LNCAP (cell line): ENCODE results near the gene GNAQ.

Source experiments
- CTCF ChIP-seq: fragments of 450-650 bp; IDR thresholded peaks from 2 replicates; pipeline ENCODE4 v1.5.1; 2017; ENCODE audit warnings: mild to moderate bottlenecking

Gene GNAQ

GRCh38 chr9:77987880-77988525 is 43.6 kb downstream of the GNAQ start:
- TF ChIP-seq CTCF = no peak

DNA sequence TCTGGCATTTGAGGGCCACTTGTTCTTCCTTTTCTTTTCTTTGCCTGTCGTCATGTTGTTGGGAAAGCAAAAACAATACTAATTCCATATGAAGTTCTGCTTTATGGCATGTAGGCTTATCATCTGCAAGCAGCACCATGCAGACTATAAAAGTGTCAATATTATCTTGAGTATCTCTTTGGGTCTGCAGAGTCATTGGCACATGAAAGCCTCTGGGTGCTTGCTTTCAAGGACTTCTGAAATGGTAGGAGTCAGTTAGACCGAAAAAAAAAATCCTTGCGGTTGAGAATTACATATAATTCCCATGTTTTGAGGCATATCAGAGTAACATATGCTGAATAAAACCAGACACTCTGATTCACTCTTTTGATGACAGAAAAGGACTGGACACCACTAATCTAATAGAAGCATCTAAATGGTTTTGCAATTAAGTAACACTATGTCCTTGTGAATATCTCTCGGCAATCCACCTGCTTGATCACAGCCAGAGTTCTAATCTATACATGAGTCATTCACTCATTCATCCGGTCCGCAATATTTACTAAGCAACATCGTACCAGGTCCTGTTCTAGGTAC is 44.4 kb downstream of the GNAQ start:
- no peak for TF ChIP-seq CTCF

- TF ChIP-seq CTCF = no peak
Observed at GRCh38 chr9:77985996-77986395, 45.6 kb downstream of the GNAQ start.

GRCh38 chr9:77983320-77983662 is 48.3 kb downstream of the GNAQ start:
- TF ChIP-seq CTCF = no peak

DNA sequence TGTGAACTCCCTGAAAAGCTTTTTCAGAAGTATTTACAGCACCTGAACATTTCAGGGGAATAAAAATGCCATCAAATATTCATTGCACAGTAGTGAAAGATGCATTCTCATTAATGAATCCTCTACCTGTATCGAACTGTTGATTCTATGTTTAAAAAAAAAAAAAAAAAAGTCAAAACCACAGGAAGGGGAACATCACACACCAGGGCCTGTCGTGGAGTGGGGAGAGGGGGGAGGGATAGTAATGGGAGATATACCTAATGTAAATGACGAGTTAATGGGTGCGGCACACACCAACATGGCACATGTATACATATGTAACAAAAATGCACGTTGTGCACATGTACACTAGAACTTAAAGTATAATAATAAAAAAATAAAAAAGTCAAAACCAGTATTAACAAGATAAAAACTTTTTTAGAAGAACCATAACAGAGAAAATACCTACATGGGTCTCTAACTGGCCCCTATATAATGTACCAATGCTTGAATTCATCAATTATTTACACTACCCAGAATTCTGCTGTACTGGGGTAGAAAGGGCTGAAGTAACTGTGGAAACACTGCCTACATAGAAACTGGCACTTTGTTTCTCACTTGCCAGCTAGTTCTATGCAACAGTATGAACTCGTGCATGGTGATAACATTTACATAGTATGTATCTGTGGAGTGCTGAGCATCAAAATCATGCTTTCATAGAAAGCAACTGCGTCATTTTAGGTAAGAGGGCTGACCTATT is 48.9 kb downstream of the GNAQ start:
- TF ChIP-seq CTCF = no peak

DNA sequence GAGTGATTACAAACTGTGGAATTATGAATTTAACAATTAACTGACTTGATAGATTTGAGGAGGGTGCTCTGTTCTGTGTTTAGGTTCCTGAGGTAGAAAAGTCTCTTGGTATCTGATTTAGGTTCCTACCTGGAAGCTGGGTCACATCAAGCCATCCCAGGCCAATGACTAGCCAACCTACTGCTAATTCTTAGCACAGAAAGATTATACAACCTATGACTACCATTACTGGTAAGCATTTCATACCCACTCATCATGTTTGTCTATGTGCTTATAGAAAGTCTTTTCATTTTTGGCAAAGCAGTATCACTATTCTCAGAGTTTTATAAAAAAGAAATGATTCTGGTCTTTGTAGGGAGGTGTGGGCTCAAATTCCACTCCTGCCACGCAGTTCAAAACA is 49.7 kb downstream of the GNAQ start:
- no peak for TF ChIP-seq CTCF

GRCh38 chr9:77981332-77981731 is 50.3 kb downstream of the GNAQ start:
- TF ChIP-seq CTCF = no peak
